ENCODE results near the gene ADCY3.

GRCh38 chr2:24853996-24854395, 66.0 kb downstream of the ADCY3 start:
- TF ChIP-seq CTCF (IDR thresholded peaks at IDR 0.05), result no peak
- TF ChIP-seq POLR2A (IDR thresholded peaks at IDR 0.05), result no peak

Measured in esophagus squamous epithelium (tissue), 4 donors.